ENCODE measurements around the gene ART1. TPM values are rescaled to one million over a fixed set of nuclear protein-coding genes. Genes with fewer than 3 reads are reported as not detected.

The ART1 gene
- total RNA-seq, 1 donor from 2014 or later, result not detected

- no peaks in the 10 kb centered on the region for H3K4me1 Mint-ChIP-seq (ENCODE audit: unreplicated experiment)
- H3K27me3 Mint-ChIP-seq, result no peaks in the 10 kb centered on the region
- H3K9me3 Mint-ChIP-seq, result no peaks in the 10 kb centered on the region
- no peak for DNase-seq (ENCODE audit: extremely low spot score, unreplicated experiment)
- H3K27ac Mint-ChIP-seq, result no peak overlapping the region
- no peak overlapping the region for H3K4me3 Mint-ChIP-seq
- H3K36me3 Mint-ChIP-seq, result peaks cover 3% of the 10 kb centered on the region
- TF ChIP-seq CTCF (conservative IDR thresholded peaks at IDR 0.05), result no peak
Observed at GRCh38 chr11:3664032-3664630, 19.2 kb downstream of the ART1 start.

GRCh38 chr11:3665336-3666022, 20.6 kb downstream of the ART1 start:
- Mint-ChIP-seq H3K36me3 (peaks cover 8% of the 10 kb centered on the region), H3K4me1 (ENCODE audit: unreplicated experiment) (no peaks in the 10 kb centered on the region), H3K27me3 (no peaks in the 10 kb centered on the region), H3K9me3 (no peaks in the 10 kb centered on the region), H3K4me3 (no peak overlapping the region), H3K27ac (no peak overlapping the region)
- no peak for TF ChIP-seq CTCF (conservative IDR thresholded peaks at IDR 0.05)
- DNase-seq (ENCODE audit: extremely low spot score, unreplicated experiment), result no peak

- no peak for TF ChIP-seq CTCF (conservative IDR thresholded peaks at IDR 0.05)
- Mint-ChIP-seq H3K4me3 (no peak overlapping the region), H3K27ac (no peak overlapping the region), H3K27me3 (no peaks in the 10 kb centered on the region), H3K9me3 (no peaks in the 10 kb centered on the region), H3K4me1 (ENCODE audit: unreplicated experiment) (no peaks in the 10 kb centered on the region), H3K36me3 (peaks cover 13% of the 10 kb centered on the region)
- no peak for DNase-seq (ENCODE audit: extremely low spot score, unreplicated experiment)
Observed at GRCh38 chr11:3666023-3666530, 21.1 kb downstream of the ART1 start.

GRCh38 chr11:3667149-3668035, 22.5 kb downstream of the ART1 start:
- H3K36me3 Mint-ChIP-seq, result peaks cover 16% of the 10 kb centered on the region
- H3K9me3 Mint-ChIP-seq, result no peaks in the 10 kb centered on the region
- no peak for DNase-seq (ENCODE audit: extremely low spot score, unreplicated experiment)
- no peak overlapping the region for H3K27ac Mint-ChIP-seq
- TF ChIP-seq CTCF (conservative IDR thresholded peaks at IDR 0.05), result no peak
- H3K27me3 Mint-ChIP-seq, result no peaks in the 10 kb centered on the region
- peaks cover 8% of the 10 kb centered on the region for H3K4me1 Mint-ChIP-seq (ENCODE audit: unreplicated experiment)
- H3K4me3 Mint-ChIP-seq, result no peak overlapping the region

GRCh38 chr11:3669128-3669527, 24.2 kb downstream of the ART1 start:
- H3K27me3 Mint-ChIP-seq, result no peaks in the 10 kb centered on the region
- no peak overlapping the region for H3K27ac Mint-ChIP-seq
- no peak for DNase-seq (ENCODE audit: extremely low spot score, unreplicated experiment)
- no peak for TF ChIP-seq CTCF (conservative IDR thresholded peaks at IDR 0.05)
- no peak overlapping the region for H3K4me3 Mint-ChIP-seq
- H3K9me3 Mint-ChIP-seq, result no peaks in the 10 kb centered on the region
- peaks cover 17% of the 10 kb centered on the region for H3K36me3 Mint-ChIP-seq
- peaks cover 13% of the 10 kb centered on the region for H3K4me1 Mint-ChIP-seq (ENCODE audit: unreplicated experiment)
